Occipital lobe (tissue), 1 donor: ENCODE measurements around the gene XRCC1. TPM values are rescaled to one million over a fixed set of nuclear protein-coding genes. Genes with fewer than 3 reads are reported as not detected.

Source experiments
- total RNA-seq: library from RNA; depleted of rRNA; stranded (reverse); fragments of >200 nt; gene quantifications from one replicate; pipeline ENCODE4 v1.2.3, GENCODE V29; 2014

Gene XRCC1
- total RNA-seq, 1 donor from 2014 or later, result 12.8 TPM

Other genes with a start within 250 kb of the XRCC1 start
- gene CD177, start 221.8 kb downstream of the XRCC1 start, total RNA-seq, result 2.3 TPM
- gene TEX101, start 160.6 kb downstream of the XRCC1 start, total RNA-seq, result not detected
- gene LYPD3, start 109.9 kb downstream of the XRCC1 start, total RNA-seq, result not detected
- 2.8 TPM for gene PHLDB3, start 70.8 kb downstream of the XRCC1 start, total RNA-seq
- 16.8 TPM for gene ETHE1, start 48.3 kb downstream of the XRCC1 start, total RNA-seq
- 0.62 TPM for gene ZNF575, start 42.3 kb downstream of the XRCC1 start, total RNA-seq
- gene PINLYP, start 274 bp upstream of the XRCC1 start, total RNA-seq, result 13.3 TPM
- gene IRGQ, start 20.6 kb upstream of the XRCC1 start, total RNA-seq, result 105 TPM
- gene ZNF576, start 21.1 kb upstream of the XRCC1 start, total RNA-seq, result 5.1 TPM
- gene SRRM5, start 36.6 kb upstream of the XRCC1 start, total RNA-seq, result not detected
- gene ZNF428, start 44.1 kb upstream of the XRCC1 start, total RNA-seq, result 111 TPM
- 98.4 TPM for gene CADM4, start 64.3 kb upstream of the XRCC1 start, total RNA-seq
- 5.8 TPM for gene PLAUR, start 94.6 kb upstream of the XRCC1 start, total RNA-seq
- gene IRGC, start 140.5 kb upstream of the XRCC1 start, total RNA-seq, result not detected
- 6.4 TPM for gene SMG9, start 179.4 kb upstream of the XRCC1 start, total RNA-seq
- gene KCNN4, start 205.4 kb upstream of the XRCC1 start, total RNA-seq, result 0.16 TPM
- 1.6 TPM for gene LYPD5, start 226.9 kb upstream of the XRCC1 start, total RNA-seq